Measurements from ENCODE around the gene ITPK1.

GRCh38 chr14:93057586-93058280 is 58.0 kb downstream of the ITPK1 start:
- no peak for TF ChIP-seq POLR2A (IDR thresholded peaks at IDR 0.05; ENCODE audit: low read depth, low read length)
- TF ChIP-seq POLR2AphosphoS5 (IDR thresholded peaks at IDR 0.05; ENCODE audit: low read depth, low read length) = no peak
- no peak for TF ChIP-seq TAF1 (IDR thresholded peaks at IDR 0.05; ENCODE audit: borderline replicate concordance, low read depth, low read length)

Data from GM12892 (cell line).